NCI-H2227 (cell line): ENCODE data around the gene GALC.
A peak's percentile ranks its signal among the peaks of the same experiment; 100 is the strongest.
"Not testable (repeated sequence)": the region's sequence is repeated elsewhere in the genome, so short reads cannot be mapped to it uniquely, and the experiment has no call there.

Experiments used
- DNase-seq: peaks from one replicate; lab custom pipeline; 2025; ENCODE audit not compliant: unreplicated experiment; lab: John Stamatoyannopoulos, UW

Gene GALC

GRCh38 chr14:87992718-87993628 is at the start of gene GALC:
Gene GALC, minus strand, starts transcription at chr14:87993182. Its CDS starts 18 bp downstream, at chr14:87993164.
- DNase-seq: peak; percentile 95

- DNase-seq: no peak
Measured at GRCh38 chr14:88040146-88040545, 47.2 kb upstream of the GALC start.

GRCh38 chr14:88039197-88039596 is 46.2 kb upstream of the GALC start:
- no peak for DNase-seq

- no peak for DNase-seq
Measured at GRCh38 chr14:88037325-88037724, 44.3 kb upstream of the GALC start.

- DNase-seq: no peak
Measured at GRCh38 chr14:88036422-88036821, 43.4 kb upstream of the GALC start.

GRCh38 chr14:88034076-88034475 is 41.1 kb upstream of the GALC start:
- DNase-seq: no peak

- no peak for DNase-seq
Measured at GRCh38 chr14:88032373-88032772, 39.4 kb upstream of the GALC start.

- DNase-seq: no peak
Measured at GRCh38 chr14:88030892-88031291, 37.9 kb upstream of the GALC start.

GRCh38 chr14:88030079-88030478 is 37.1 kb upstream of the GALC start:
- DNase-seq: no peak

- DNase-seq: no peak
Measured at GRCh38 chr14:88029500-88029899, 36.5 kb upstream of the GALC start.

- no peak for DNase-seq
Measured at GRCh38 chr14:88026890-88027289, 33.9 kb upstream of the GALC start.

GRCh38 chr14:88025313-88025712 is 32.3 kb upstream of the GALC start:
- no peak for DNase-seq

- DNase-seq: not testable (repeated sequence)
Measured at GRCh38 chr14:88024252-88025086, 31.5 kb upstream of the GALC start.

- DNase-seq: no peak
Measured at GRCh38 chr14:88023658-88024187, 30.7 kb upstream of the GALC start.

GRCh38 chr14:88017535-88017934 is 24.6 kb upstream of the GALC start:
- DNase-seq: no peak

GRCh38 chr14:88016768-88017167 is 23.8 kb upstream of the GALC start:
- DNase-seq: no peak

- DNase-seq: peak; percentile 64
Measured at GRCh38 chr14:88013750-88014349, 20.9 kb upstream of the GALC start.

- no peak for DNase-seq
Measured at GRCh38 chr14:88012495-88012894, 19.5 kb upstream of the GALC start.

- DNase-seq: no peak
Measured at GRCh38 chr14:88010331-88010730, 17.3 kb upstream of the GALC start.

GRCh38 chr14:88009486-88009885 is 16.5 kb upstream of the GALC start:
- DNase-seq: no peak

- DNase-seq: no peak
Measured at GRCh38 chr14:88008039-88008742, 15.2 kb upstream of the GALC start.
